CD4-positive, alpha-beta T cell treated with Interleukin-21 for 1 hour (primary cell): ENCODE results near the gene MICAL3.

ENCODE experiments used
- DNase-seq: peaks from one replicate; pipeline ENCODE4 v3.0.0-alpha.2; 2020

The MICAL3 gene

DNA sequence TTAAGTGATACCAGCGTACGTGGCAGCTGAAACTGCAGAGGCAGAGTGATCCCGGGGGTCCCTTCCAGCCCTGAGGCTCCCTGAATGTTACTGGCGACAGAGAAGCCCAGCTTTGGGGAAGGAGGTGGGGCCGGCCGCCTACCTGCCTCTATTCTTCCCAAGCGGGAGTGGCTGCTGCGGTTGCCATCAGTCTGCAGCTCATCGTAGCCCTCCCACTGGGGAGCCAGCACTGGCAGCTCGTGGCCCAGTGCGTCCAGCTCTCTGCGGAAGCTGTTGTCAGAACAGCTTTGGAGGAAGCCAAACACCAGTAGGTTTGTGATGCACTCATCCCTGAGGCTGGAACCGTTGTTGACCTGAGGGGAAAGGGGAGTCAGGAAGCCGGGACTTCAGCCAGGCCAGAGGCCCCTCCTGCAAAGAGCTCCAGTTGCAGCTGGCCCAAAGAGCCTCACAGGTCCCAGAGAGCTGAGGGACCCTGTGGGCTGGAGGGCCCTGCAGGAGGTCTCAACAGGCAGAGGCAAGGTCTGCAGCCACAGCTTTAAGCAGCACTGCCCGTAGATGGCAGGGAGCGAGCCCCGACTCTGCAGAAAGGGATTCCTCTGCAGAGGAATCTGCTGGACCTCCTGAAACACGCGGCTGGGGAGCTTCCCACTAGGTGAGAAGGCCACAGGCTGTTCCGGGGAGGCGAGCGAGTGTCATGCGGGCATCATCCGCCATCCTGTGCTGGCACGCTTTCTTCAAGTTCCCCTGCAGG is 280.5 kb downstream of the MICAL3 start:
- no peak for DNase-seq

DNA sequence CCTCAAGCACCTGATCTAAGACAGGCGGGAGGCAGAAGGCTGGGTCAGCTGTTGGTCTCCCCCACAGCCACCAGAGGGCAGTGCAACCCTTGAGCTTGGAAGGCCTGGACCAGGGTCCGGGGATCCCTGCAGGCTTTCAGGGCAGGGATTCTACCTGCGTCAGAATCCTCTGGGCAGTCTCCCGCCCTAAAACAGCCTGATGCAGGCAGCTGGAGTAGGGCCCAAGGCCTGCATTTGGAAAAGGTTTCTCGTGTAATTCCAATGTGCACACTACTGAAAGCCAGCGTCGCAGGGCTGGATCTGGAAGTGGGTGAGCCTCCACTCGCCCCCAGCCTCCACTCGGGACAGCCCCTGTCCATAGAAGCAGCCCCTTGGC is 281.8 kb downstream of the MICAL3 start:
- peak; percentile 68 for DNase-seq

DNA sequence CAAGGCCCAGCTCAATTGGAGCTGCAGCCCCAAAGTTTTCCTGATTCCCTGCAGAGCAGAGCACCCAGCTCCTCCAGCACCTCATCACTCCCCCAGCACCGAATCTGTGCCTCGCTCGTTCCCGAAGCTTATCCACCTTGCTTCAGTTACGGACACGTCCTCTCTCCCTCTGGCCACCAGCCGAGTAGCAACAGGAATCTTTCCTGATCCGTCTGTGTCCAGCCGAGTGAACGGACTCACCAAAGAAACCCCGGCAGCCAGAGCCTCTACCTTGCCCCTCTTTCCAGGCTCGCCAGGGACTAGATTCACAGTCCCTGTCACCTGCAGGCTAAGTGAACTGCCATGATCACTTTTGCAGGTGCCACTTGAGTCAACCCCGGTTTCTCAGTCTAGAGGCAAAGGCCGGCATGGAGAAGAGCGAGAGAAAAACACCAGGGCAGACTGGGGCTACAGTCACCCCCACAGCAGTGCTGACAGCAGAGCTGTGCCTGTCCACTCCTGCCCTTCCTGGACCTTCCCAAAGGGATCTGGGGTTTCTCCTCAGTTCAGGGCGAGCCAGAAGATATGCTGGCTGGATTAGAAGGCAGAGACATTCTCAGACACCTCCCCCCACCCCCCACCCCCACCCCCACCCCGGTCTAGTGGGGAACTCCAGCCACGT is 282.4 kb downstream of the MICAL3 start:
- DNase-seq: no peak

DNA sequence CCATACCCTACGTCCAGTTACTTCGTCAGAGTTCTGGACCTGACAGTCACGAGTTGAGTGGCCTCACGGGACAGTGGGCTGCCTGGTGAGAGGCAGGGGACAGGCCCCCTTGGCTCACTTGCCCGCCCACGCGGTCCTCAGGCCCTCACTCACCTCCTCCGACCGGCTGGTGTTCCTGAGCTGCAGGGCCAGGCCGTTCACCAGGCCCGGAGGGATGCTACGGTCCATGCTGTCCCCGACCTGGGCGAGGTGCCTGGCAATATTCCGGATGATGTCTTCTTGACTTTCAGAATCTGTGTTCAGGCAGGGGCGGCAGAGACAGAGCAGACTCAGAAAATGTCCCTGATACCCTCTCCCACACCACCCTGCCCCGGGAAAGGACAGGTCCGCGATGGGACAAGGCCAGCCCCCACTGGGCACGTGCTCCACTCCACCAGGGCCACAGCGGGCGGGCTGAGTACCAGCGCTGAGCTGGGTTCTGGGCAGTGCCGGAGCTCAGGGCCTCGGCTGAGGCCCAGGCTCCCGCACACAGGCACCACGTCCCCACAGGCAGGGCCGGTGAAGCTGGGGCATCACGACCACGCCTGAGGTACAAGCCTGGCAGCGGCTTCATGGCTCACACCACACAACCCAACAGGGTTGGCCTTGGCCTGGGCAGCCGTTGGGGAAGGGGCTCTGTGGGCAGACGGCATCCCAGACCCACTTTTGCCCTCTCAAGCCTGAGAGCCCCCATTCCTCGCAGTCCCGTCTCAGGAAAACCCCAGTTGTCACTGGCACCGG is 285.0 kb downstream of the MICAL3 start:
- DNase-seq: no peak

DNA sequence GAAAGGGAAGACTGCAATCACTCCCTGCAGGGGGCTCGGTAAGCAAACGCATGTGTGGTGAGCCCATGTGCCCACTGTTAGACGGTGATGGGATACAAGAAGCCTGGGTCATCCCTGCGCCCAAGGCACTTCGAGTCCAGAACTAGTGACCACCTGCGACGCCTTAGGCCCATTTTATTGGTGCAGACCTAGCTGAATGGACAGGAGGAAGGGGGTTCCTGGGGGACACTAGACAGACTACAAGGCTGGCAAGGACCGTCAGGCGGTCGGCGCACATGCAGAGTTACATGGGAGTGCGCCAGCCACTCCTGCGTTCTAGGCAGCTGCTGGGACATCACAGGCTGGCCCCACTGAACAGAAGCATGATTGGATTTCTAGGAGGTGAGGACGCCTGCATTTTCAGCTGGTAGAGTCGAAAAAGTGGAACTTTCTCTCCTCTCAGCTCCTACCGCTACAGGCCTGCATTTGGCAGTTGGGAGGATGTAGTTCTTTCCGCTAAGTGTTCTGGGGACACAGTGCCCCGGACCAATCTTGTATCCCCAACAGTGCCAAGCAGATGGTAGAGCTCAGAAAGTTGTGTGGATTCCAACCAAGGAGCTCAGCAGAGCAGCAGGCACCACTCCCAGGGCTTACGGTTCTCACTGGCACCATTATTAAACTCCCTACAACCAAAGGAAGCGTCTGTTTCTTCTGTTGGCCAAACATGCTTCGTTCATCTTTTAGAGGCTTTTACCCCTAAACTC is 285.8 kb downstream of the MICAL3 start:
- DNase-seq: no peak
